GM21576 (cell line): Measurements from ENCODE around the gene CSRNP3.

Source experiments
- ATAC-seq: cut with Tn5 transposase; IDR thresholded peaks from one replicate; pipeline ENCODE4 v1.9.1; 2021; ENCODE audit warnings: mild to moderate bottlenecking, moderate library complexity; ENCODE audit not compliant: unreplicated experiment

The CSRNP3 gene

DNA sequence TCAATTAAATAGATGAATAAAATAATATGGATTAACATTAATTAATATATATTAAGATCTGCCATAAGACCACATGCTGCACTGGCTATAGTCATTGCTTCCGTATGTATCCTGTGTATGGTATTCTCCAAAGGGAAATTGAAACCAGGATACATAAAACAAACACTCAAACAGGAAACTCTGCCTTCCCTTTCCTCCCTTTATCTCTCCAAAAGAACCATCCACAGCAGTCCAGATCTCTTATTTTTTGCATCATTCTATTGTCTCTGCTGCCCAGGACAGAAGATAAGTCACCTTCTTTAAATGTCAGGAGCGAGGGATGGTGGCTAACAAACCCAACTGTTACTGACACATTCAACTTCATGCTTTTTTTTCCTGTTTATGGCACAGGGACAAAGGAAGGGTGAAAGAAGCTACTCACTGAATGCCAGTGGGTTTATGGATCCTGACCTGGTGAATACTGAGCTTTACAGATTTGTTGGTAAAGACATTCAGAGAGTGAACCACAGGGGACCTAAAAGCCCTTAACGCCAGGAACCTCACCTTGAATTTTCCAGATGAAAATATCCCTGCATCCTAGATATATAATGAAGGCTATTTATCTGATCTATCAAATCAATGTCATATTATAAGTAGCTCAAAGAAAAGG lies 67.5 kb downstream of the CSRNP3 start:
- ATAC-seq = no peak

DNA sequence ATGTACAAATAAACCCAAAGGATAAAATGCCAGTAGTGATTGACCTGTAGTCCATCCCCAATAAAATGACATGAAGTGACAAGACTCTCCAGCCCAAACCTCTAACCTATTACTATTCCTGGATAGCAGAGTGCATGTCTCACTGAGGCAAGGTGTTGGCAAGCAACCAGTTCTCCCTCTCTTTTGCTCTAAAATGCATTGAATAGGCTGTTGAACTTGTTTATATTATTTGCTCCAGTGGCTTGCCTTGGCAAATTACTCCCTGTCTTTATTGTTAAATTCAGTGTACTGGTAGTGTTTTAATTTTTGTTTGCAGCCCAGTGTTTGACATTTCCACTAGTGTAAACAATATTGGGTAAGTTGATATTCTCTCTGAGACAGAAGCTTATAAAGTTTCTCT lies 70.5 kb downstream of the CSRNP3 start:
- ATAC-seq = no peak

GRCh38 chr2:165544897-165545296 lies 75.4 kb downstream of the CSRNP3 start:
- ATAC-seq = peak; percentile 92

GRCh38 chr2:165547900-165548299 lies 78.4 kb downstream of the CSRNP3 start:
- no peak for ATAC-seq

DNA sequence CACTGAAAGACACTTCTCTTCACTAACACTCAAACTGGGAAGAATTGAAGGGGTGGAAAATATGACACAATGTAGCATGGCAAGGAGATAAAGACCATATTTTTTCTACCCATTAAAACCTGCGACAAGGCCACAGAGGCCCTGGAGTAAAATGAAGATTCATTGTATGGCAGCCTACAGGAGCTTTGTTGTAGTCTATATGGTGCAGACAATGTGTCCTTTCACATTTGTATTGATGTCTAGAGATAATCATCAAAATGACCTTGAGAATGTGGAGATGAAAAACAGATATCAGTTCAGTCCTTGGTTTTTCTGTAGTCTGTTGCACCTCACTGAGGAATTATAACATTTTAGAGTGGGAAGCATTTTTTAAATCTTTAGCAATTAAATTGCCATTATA lies 80.1 kb downstream of the CSRNP3 start:
- no peak for ATAC-seq

- no peak for ATAC-seq
Observed at GRCh38 chr2:165558832-165559231, 89.3 kb downstream of the CSRNP3 start.

GRCh38 chr2:165560377-165560988 lies 91.0 kb downstream of the CSRNP3 start:
- no peak for ATAC-seq

DNA sequence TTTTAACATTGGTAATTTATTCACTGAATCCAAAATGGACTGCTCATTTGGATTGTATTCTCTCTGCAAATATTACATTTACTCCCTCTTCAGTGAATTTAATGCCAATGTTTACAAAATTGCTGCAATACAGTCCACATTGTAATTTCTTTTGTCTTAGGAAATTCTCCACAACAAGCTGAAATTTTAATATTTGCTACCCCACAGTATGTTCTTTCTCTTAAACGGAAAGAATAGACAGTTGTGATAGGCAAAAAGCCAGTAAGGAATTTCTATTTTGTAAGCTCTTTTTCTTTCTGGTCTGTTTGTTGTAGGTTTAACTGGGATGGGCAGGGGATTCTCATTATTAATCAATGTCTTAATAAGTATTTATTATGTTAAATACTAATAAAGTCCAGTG lies 92.0 kb downstream of the CSRNP3 start:
- ATAC-seq = no peak

DNA sequence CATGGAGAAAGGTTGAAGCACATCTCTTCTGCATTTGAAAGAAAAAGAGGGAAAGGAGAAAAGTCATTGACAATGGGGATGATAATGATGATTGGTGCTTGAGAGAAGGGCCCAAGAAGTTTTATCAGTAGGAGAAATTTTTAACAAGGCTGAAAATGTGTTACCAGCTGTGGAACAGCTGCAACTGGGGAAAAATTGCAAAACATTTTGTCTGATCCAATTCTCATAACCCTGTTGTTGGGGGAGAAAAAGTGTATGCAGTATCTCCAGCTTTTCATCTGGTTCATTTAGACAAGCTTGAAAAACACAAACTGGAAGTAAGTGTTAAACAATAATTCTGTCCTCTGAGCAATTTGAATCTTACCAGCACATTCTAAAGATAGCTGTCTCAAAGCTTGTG lies 92.7 kb downstream of the CSRNP3 start:
- no peak for ATAC-seq

- ATAC-seq = no peak
Observed at GRCh38 chr2:165563468-165564225, 94.1 kb downstream of the CSRNP3 start.

- ATAC-seq = no peak
Observed at GRCh38 chr2:165566008-165566407, 96.5 kb downstream of the CSRNP3 start.

GRCh38 chr2:165567273-165567672 lies 97.8 kb downstream of the CSRNP3 start:
- ATAC-seq = no peak

- ATAC-seq = no peak
Observed at GRCh38 chr2:165568361-165568760, 98.9 kb downstream of the CSRNP3 start.

DNA sequence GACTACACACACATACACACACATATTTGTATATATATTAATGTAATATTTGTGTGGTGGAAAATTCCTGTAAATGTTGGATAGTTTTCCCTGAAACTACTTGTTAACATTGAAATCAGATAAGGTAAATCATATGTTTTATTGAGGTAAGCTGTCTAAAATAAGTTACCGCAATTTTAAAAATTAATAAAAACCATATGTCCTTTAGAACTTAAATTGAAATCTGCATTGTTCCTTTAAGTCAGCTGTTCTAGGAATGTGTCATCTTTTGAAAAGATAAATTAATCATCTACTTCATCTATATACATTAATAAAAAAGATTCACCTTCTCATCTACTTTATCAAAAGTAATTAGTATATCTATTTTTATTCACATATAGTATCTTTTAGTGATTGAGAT lies 102.0 kb downstream of the CSRNP3 start:
- ATAC-seq = no peak

DNA sequence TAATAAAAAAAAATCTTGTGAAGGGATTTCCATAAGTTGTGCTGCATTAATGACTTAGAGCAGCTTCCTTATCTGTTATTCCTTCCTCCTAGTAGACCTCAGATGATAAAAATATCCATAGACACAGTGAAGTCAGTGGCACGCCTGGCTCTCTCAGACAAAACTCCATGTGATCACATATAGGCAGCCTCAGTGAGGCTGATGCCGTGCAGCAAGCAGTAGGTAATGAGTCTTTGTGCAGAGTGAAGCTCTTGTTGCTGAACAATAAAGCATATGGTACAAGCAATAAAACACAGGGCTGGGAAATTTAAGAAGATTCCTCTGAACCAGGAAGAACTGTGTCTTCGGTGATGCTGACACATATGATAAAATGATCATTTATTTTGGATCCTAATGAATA lies 102.7 kb downstream of the CSRNP3 start:
- ATAC-seq = no peak

DNA sequence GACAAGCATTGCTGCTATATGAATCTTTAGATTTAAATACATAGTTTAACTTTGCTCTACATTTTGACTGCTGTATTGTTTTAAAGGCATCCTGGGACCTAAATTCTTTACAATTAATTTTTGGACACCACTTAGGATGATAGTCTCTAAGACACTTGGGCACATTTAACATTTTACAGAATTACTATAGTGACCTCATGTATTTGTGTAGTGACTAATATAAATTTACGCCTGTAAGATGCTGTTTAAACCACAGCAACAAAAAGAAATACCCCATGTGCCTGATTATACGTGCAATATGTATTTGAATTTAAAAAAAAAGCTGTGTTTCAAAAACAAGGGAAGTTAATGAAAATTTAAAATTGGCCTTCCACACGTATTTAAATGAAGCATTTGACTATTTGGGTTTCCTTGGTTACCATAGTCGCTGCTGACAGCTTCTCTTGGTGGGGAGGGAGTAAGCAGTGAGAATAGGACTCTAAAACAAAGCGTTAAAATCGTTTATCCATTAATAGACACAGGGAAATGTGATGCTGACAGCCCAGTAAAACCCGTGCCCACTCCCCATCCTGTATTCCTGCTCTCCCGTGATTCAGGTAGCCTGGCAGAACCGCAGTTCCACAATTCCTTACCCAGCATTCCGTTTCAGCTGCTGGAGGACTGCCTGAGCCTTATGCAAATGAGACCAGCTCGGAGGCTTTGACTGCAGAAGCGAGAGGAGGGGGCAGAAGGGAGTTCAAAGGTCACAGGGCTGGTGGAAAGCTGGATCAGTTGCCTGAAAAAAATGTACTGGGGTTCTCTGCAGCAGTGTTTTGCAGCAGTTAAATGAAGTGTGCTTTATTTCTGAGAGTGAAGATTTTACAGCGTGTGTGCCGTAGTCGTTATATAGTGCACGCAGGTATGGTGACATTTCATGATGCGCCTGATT lies 104.3 kb downstream of the CSRNP3 start:
- no peak for ATAC-seq

- ATAC-seq = no peak
Observed at GRCh38 chr2:165575044-165575615, 105.6 kb downstream of the CSRNP3 start.

GRCh38 chr2:165576409-165577154 lies 107.1 kb downstream of the CSRNP3 start:
- no peak for ATAC-seq

GRCh38 chr2:165582409-165582808 lies 112.9 kb downstream of the CSRNP3 start:
- no peak for ATAC-seq

DNA sequence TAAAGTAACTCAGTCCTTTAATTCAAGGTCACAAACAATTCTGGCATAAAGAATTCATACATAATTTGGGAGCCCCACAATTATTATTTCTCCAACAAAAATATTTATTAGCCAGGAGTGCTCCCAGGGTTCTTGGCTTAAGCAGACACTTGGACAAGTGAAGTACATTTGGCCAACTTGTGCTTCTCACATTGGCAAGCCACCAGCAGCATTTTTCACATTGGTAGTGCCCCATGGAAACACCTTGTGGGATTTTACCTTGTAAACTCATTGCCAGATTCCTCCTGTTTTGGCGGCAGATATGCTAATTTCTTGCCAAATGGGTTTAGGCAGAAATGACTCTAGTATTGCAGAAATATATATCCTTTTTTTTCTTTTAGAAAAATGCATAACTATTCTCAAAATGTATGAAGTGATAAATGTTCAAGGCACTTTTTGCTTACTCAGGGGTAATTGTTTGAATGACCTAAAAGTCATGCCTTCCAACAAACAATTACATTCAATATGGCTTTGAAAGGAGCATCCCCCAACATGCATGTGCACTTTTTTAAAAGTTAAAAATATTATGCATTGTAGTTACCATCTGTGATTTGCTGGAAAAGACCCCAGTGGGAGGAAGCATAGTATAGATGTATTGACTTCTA lies 113.5 kb downstream of the CSRNP3 start:
- no peak for ATAC-seq
